ENCODE measurements around the gene CCNK. TPM values are rescaled to one million over a fixed set of nuclear protein-coding genes. Genes with fewer than 3 reads are reported as not detected.

Gene CCNK
- total RNA-seq, 1 donor from 2014 or later = 21.9 TPM

DNA sequence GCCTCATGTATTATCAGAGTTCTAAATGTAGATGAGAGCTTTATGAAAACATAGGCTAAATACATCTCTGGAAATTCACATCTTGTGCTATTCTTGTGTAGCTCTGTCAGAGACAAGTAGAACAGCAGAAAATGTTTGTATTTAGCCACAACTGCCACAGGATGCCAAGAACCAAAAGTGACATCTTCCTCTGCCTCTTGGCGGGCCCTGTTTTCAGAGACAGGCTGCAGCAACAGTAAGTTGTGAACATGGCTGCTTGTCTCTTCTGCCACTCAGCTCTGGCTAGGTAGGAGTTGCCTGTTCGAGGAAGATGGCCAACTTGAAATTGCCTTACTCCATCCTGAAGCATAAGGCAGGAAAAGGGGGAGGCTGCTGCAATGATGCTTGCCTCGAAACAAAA is 30.9 kb upstream of the CCNK start:
- TF ChIP-seq, protein P1, sequence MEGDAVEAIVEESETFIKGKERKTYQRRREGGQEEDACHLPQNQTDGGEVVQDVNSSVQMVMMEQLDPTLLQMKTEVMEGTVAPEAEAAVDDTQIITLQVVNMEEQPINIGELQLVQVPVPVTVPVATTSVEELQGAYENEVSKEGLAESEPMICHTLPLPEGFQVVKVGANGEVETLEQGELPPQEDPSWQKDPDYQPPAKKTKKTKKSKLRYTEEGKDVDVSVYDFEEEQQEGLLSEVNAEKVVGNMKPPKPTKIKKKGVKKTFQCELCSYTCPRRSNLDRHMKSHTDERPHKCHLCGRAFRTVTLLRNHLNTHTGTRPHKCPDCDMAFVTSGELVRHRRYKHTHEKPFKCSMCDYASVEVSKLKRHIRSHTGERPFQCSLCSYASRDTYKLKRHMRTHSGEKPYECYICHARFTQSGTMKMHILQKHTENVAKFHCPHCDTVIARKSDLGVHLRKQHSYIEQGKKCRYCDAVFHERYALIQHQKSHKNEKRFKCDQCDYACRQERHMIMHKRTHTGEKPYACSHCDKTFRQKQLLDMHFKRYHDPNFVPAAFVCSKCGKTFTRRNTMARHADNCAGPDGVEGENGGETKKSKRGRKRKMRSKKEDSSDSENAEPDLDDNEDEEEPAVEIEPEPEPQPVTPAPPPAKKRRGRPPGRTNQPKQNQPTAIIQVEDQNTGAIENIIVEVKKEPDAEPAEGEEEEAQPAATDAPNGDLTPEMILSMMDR (IDR thresholded peaks at IDR 0.05; ENCODE audit: insufficient read depth, low read length, poor library complexity, severe bottlenecking) = no peak
- H3K36me3 ChIP-seq (ENCODE audit: control insufficient read depth, insufficient read depth, low read length) = no peaks in the 10 kb centered on the region

GRCh38 chr14:99451234-99451633 is 30.0 kb upstream of the CCNK start:
- Histone ChIP-seq H3K27me3 (ENCODE audit: control insufficient read depth, insufficient read depth, low read length) (no peaks in the 10 kb centered on the region), H3K4me3 (ENCODE audit: low read depth, low read length) (no peak overlapping the region), H3K36me3 (ENCODE audit: control insufficient read depth, insufficient read depth, low read length) (no peaks in the 10 kb centered on the region)
- TF ChIP-seq, protein P1 (IDR thresholded peaks at IDR 0.05; ENCODE audit: insufficient read depth, low read length, poor library complexity, severe bottlenecking) = no peak
- no peak for DNase-seq (ENCODE audit: low read depth)

More for the DNA sequence above, 30.9 kb upstream of the CCNK start:
- Histone ChIP-seq H3K4me3 (ENCODE audit: low read depth, low read length) (no peak overlapping the region), H3K27me3 (ENCODE audit: control insufficient read depth, insufficient read depth, low read length) (no peaks in the 10 kb centered on the region)
- DNase-seq (ENCODE audit: low read depth) = no peak

- Histone ChIP-seq H3K4me3 (ENCODE audit: low read depth, low read length) (no peak overlapping the region), H3K27me3 (ENCODE audit: control insufficient read depth, insufficient read depth, low read length) (no peaks in the 10 kb centered on the region), H3K36me3 (ENCODE audit: control insufficient read depth, insufficient read depth, low read length) (no peaks in the 10 kb centered on the region)
- no peak for DNase-seq (ENCODE audit: low read depth)
- TF ChIP-seq, protein P1 (IDR thresholded peaks at IDR 0.05; ENCODE audit: insufficient read depth, low read length, poor library complexity, severe bottlenecking) = no peak
Measured at GRCh38 chr14:99452968-99453367, 28.2 kb upstream of the CCNK start.

GRCh38 chr14:99454246-99454645 is 27.0 kb upstream of the CCNK start:
- Histone ChIP-seq H3K27me3 (ENCODE audit: control insufficient read depth, insufficient read depth, low read length) (no peaks in the 10 kb centered on the region), H3K4me3 (ENCODE audit: low read depth, low read length) (no peak overlapping the region), H3K36me3 (ENCODE audit: control insufficient read depth, insufficient read depth, low read length) (no peaks in the 10 kb centered on the region)
- no peak for DNase-seq (ENCODE audit: low read depth)
- TF ChIP-seq, protein P1 (IDR thresholded peaks at IDR 0.05; ENCODE audit: insufficient read depth, low read length, poor library complexity, severe bottlenecking) = no peak

DNA sequence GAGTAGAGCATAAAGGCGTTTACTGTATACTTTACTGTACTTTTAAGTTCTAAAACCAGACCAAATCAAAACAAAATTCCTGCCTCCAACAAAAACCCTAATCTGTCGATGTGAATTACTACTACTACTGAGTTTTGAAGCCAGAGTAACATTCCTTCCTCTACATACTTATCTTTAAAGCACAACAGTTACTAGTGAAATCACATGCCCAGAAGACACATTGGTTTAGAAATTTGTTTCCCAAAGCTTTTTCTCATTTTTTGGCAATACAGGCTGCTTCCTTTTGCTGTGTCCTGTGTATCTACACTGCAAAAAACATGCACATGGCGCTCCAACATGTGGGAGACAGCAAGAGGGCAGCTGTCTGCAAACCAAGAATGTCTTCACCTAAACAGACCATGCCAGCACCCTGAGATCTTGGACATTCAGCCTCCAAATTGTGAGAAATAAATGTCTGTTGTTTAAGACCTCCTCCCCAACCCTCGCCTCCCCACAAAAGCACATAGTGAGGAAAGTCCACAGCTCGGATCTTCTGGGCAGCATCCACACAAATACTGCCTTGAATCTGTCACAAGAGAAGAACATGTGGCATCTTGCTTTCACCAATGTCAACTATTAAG is 21.6 kb upstream of the CCNK start:
- no peaks in the 10 kb centered on the region for H3K36me3 ChIP-seq (ENCODE audit: control insufficient read depth, insufficient read depth, low read length)

More for the DNA sequence above, 21.6 kb upstream of the CCNK start:
- TF ChIP-seq, protein P1 (IDR thresholded peaks at IDR 0.05; ENCODE audit: insufficient read depth, low read length, poor library complexity, severe bottlenecking) = no peak
- H3K27me3 ChIP-seq (ENCODE audit: control insufficient read depth, insufficient read depth, low read length) = no peaks in the 10 kb centered on the region
- no peak for DNase-seq (ENCODE audit: low read depth)
- H3K4me3 ChIP-seq (ENCODE audit: low read depth, low read length) = no peak overlapping the region

Data from kidney epithelial cell (primary cell).